T-helper 2 cell treated with Interferon-gamma antibody and Interleukin-4, amounts not matched to agents 5 μg/mL and 100 μg/mL, for 36 hours (primary cell): ENCODE results near the gene YBEY.
"Not testable (repeated sequence)": the region's sequence is repeated elsewhere in the genome, so short reads cannot be mapped to it uniquely, and the experiment has no call there.

Source experiments
- DNase-seq: peaks from one replicate; pipeline ENCODE4 v3.0.0; 2021; ENCODE audit warnings: low spot score
- H3K27ac Mint-ChIP-seq: one replicate; pipeline ENCODE4 v1.8.0; 2021; ENCODE audit warnings: mild to moderate bottlenecking, mixed read lengths
- H3K27me3 Mint-ChIP-seq: one replicate; pipeline ENCODE4 v1.8.0; 2021; ENCODE audit warnings: low read depth, mixed read lengths
- H3K36me3 Mint-ChIP-seq: one replicate; pipeline ENCODE4 v1.8.0; 2021; ENCODE audit warnings: low read depth, mixed read lengths
- H3K4me1 Mint-ChIP-seq: one replicate; pipeline ENCODE4 v1.8.0; 2021; ENCODE audit warnings: low read depth, mixed read lengths
- H3K4me3 Mint-ChIP-seq: one replicate; pipeline ENCODE4 v1.8.0; 2022; ENCODE audit warnings: mild to moderate bottlenecking, moderate library complexity, mixed read lengths
- H3K9me3 Mint-ChIP-seq: one replicate; pipeline ENCODE4 v1.8.0; 2021; ENCODE audit warnings: mixed read lengths

Gene YBEY

GRCh38 chr21:46301759-46302158 is 15.6 kb downstream of the YBEY start:
- Mint-ChIP-seq H3K27me3 (no peaks in the 10 kb centered on the region), H3K36me3 (peaks cover 40% of the 10 kb centered on the region), H3K9me3 (no peaks in the 10 kb centered on the region), H3K27ac (no peak overlapping the region), H3K4me3 (no peak overlapping the region), H3K4me1 (peaks cover 2% of the 10 kb centered on the region)
- DNase-seq = no peak

GRCh38 chr21:46304437-46304836 is 18.3 kb downstream of the YBEY start:
- Mint-ChIP-seq H3K36me3 (peaks cover 46% of the 10 kb centered on the region), H3K27me3 (no peaks in the 10 kb centered on the region), H3K4me1 (no peaks in the 10 kb centered on the region), H3K27ac (no peak overlapping the region), H3K4me3 (no peak overlapping the region), H3K9me3 (no peaks in the 10 kb centered on the region)
- no peak for DNase-seq

GRCh38 chr21:46304955-46305354 is 18.8 kb downstream of the YBEY start:
- H3K27me3 Mint-ChIP-seq = no peaks in the 10 kb centered on the region
- no peak overlapping the region for H3K27ac Mint-ChIP-seq
- no peaks in the 10 kb centered on the region for H3K4me1 Mint-ChIP-seq
- DNase-seq = no peak
- H3K36me3 Mint-ChIP-seq = peaks cover 41% of the 10 kb centered on the region
- no peaks in the 10 kb centered on the region for H3K9me3 Mint-ChIP-seq
- H3K4me3 Mint-ChIP-seq = no peak overlapping the region

GRCh38 chr21:46307625-46308024 is 21.5 kb downstream of the YBEY start:
- no peaks in the 10 kb centered on the region for H3K4me1 Mint-ChIP-seq
- H3K36me3 Mint-ChIP-seq = peaks cover 44% of the 10 kb centered on the region
- H3K27me3 Mint-ChIP-seq = no peaks in the 10 kb centered on the region
- no peak overlapping the region for H3K27ac Mint-ChIP-seq
- no peaks in the 10 kb centered on the region for H3K9me3 Mint-ChIP-seq
- DNase-seq = no peak
- no peak overlapping the region for H3K4me3 Mint-ChIP-seq

- no peak overlapping the region for H3K4me3 Mint-ChIP-seq
- no peak for DNase-seq
- peaks cover 42% of the 10 kb centered on the region for H3K36me3 Mint-ChIP-seq
- H3K4me1 Mint-ChIP-seq = no peaks in the 10 kb centered on the region
- no peaks in the 10 kb centered on the region for H3K27me3 Mint-ChIP-seq
- H3K27ac Mint-ChIP-seq = no peak overlapping the region
- no peaks in the 10 kb centered on the region for H3K9me3 Mint-ChIP-seq
Measured at GRCh38 chr21:46308431-46308830, 22.3 kb downstream of the YBEY start.

- H3K36me3 Mint-ChIP-seq = peaks cover 35% of the 10 kb centered on the region
- H3K9me3 Mint-ChIP-seq, H3K27me3 Mint-ChIP-seq, H3K27ac Mint-ChIP-seq, H3K4me1 Mint-ChIP-seq, H3K4me3 Mint-ChIP-seq, DNase-seq: not testable (repeated sequence)
Measured at GRCh38 chr21:46310260-46310659, 24.1 kb downstream of the YBEY start.

- H3K4me3 Mint-ChIP-seq = no peak overlapping the region
Measured at GRCh38 chr21:46311568-46311967, 25.4 kb downstream of the YBEY start.

GRCh38 chr21:46312949-46313348 is 26.8 kb downstream of the YBEY start:
- no peak overlapping the region for H3K27ac Mint-ChIP-seq
- peaks cover 32% of the 10 kb centered on the region for H3K36me3 Mint-ChIP-seq
- DNase-seq = no peak
- H3K9me3 Mint-ChIP-seq = no peaks in the 10 kb centered on the region
- H3K4me3 Mint-ChIP-seq = no peak overlapping the region
- no peaks in the 10 kb centered on the region for H3K4me1 Mint-ChIP-seq
- H3K27me3 Mint-ChIP-seq = no peaks in the 10 kb centered on the region

More at GRCh38 chr21:46311568-46311967, 25.4 kb downstream of the YBEY start:
- Mint-ChIP-seq H3K27ac (no peak overlapping the region), H3K27me3 (no peaks in the 10 kb centered on the region), H3K4me1 (no peaks in the 10 kb centered on the region), H3K36me3 (peaks cover 39% of the 10 kb centered on the region), H3K9me3 (no peaks in the 10 kb centered on the region)
- DNase-seq = no peak

- no peaks in the 10 kb centered on the region for H3K9me3 Mint-ChIP-seq
- no peak overlapping the region for H3K27ac Mint-ChIP-seq
- H3K4me3 Mint-ChIP-seq = no peak overlapping the region
- peaks cover 26% of the 10 kb centered on the region for H3K36me3 Mint-ChIP-seq
- H3K27me3 Mint-ChIP-seq = no peaks in the 10 kb centered on the region
- no peak for DNase-seq
- peaks cover 5% of the 10 kb centered on the region for H3K4me1 Mint-ChIP-seq
Measured at GRCh38 chr21:46314441-46315020, 28.4 kb downstream of the YBEY start.

GRCh38 chr21:46316708-46317324 is 30.7 kb downstream of the YBEY start:
- Mint-ChIP-seq H3K27me3 (no peaks in the 10 kb centered on the region), H3K27ac (no peak overlapping the region), H3K36me3 (peaks cover 32% of the 10 kb centered on the region), H3K4me3 (no peak overlapping the region), H3K4me1 (peaks cover 19% of the 10 kb centered on the region), H3K9me3 (no peaks in the 10 kb centered on the region)
- DNase-seq = no peak

- Mint-ChIP-seq H3K4me3 (no peak overlapping the region), H3K27me3 (no peaks in the 10 kb centered on the region), H3K9me3 (no peaks in the 10 kb centered on the region), H3K36me3 (peaks cover 35% of the 10 kb centered on the region), H3K4me1 (peaks cover 23% of the 10 kb centered on the region), H3K27ac (no peak overlapping the region)
- no peak for DNase-seq
Measured at GRCh38 chr21:46317710-46318463, 31.7 kb downstream of the YBEY start.

- Mint-ChIP-seq H3K4me3 (no peak overlapping the region), H3K4me1 (peaks cover 23% of the 10 kb centered on the region), H3K36me3 (peaks cover 37% of the 10 kb centered on the region), H3K9me3 (no peaks in the 10 kb centered on the region), H3K27ac (peak overlapping the region; percentile 55), H3K27me3 (no peaks in the 10 kb centered on the region)
- DNase-seq = no peak
Measured at GRCh38 chr21:46318464-46318845, 32.3 kb downstream of the YBEY start.

- H3K4me1 Mint-ChIP-seq = peaks cover 23% of the 10 kb centered on the region
- no peak for DNase-seq
- no peaks in the 10 kb centered on the region for H3K9me3 Mint-ChIP-seq
- H3K36me3 Mint-ChIP-seq = peaks cover 34% of the 10 kb centered on the region
- no peak overlapping the region for H3K4me3 Mint-ChIP-seq
- H3K27ac Mint-ChIP-seq = no peak overlapping the region
- no peaks in the 10 kb centered on the region for H3K27me3 Mint-ChIP-seq
Measured at GRCh38 chr21:46319186-46319585, 33.0 kb downstream of the YBEY start.

GRCh38 chr21:46320331-46320801 is 34.2 kb downstream of the YBEY start:
- peak overlapping the region; percentile 90 for H3K4me3 Mint-ChIP-seq
- peaks cover 24% of the 10 kb centered on the region for H3K4me1 Mint-ChIP-seq
- H3K27ac Mint-ChIP-seq = peak overlapping the region; percentile 49

More at GRCh38 chr21:46320331-46320801, 34.2 kb downstream of the YBEY start:
- Mint-ChIP-seq H3K9me3 (no peaks in the 10 kb centered on the region), H3K36me3 (peaks cover 33% of the 10 kb centered on the region), H3K27me3 (no peaks in the 10 kb centered on the region)
- DNase-seq = no peak
